Activated naive CD8-positive, alpha-beta T cell treated with anti-CD3 and anti-CD28 coated beads for 36 hours (primary cell): Measurements from ENCODE around the gene DNASE2. TPM values are rescaled to one million over a fixed set of nuclear protein-coding genes. Genes with fewer than 3 reads are reported as not detected.
A peak's percentile ranks its signal among the peaks of the same experiment; 100 is the strongest.

Experiments
- DNase-seq: peaks from one replicate; pipeline ENCODE4 v3.0.0; 2021
- H3K27ac Mint-ChIP-seq: one replicate; pipeline ENCODE4 v1.8.0; 2022; ENCODE audit warnings: mild to moderate bottlenecking, moderate library complexity, mixed read lengths
- H3K27me3 Mint-ChIP-seq: one replicate; pipeline ENCODE4 v1.8.0; 2022; ENCODE audit warnings: mild to moderate bottlenecking, mixed read lengths
- H3K36me3 Mint-ChIP-seq: one replicate; pipeline ENCODE4 v1.8.0; 2021; ENCODE audit warnings: mild to moderate bottlenecking, mixed read lengths
- H3K4me1 Mint-ChIP-seq: one replicate; pipeline ENCODE4 v1.8.0; 2021; ENCODE audit warnings: mixed read lengths
- H3K4me3 Mint-ChIP-seq: one replicate; pipeline ENCODE4 v1.8.0; 2022; ENCODE audit warnings: mild to moderate bottlenecking, moderate library complexity, mixed read lengths
- H3K9me3 Mint-ChIP-seq: one replicate; pipeline ENCODE4 v1.8.0; 2022; ENCODE audit warnings: mixed read lengths
- total RNA-seq, 2 experiments: library from RNA; stranded (reverse); gene quantifications; one replicate each; pipeline ENCODE4 v1.2.3, GENCODE V29; 2021

The DNASE2 gene
- total RNA-seq, 2 experiments from 2014 or later = 21.5 to 22.2 TPM

GRCh38 chr19:12836529-12836863, 44.8 kb downstream of the DNASE2 start:
- no peak overlapping the region for H3K4me3 Mint-ChIP-seq
- DNase-seq = no peak
- H3K4me1 Mint-ChIP-seq = peaks cover 28% of the 10 kb centered on the region

GRCh38 chr19:12834976-12835757, 46.1 kb downstream of the DNASE2 start:
- peaks cover 19% of the 10 kb centered on the region for H3K4me1 Mint-ChIP-seq
- H3K27me3 Mint-ChIP-seq = peaks cover 91% of the 10 kb centered on the region
- no peak overlapping the region for H3K4me3 Mint-ChIP-seq
- DNase-seq = peak; percentile 32
- H3K9me3 Mint-ChIP-seq = no peaks in the 10 kb centered on the region
- no peaks in the 10 kb centered on the region for H3K36me3 Mint-ChIP-seq
- H3K27ac Mint-ChIP-seq = no peak overlapping the region

More at GRCh38 chr19:12836529-12836863, 44.8 kb downstream of the DNASE2 start:
- H3K27me3 Mint-ChIP-seq = peaks cover 91% of the 10 kb centered on the region
- H3K36me3 Mint-ChIP-seq = no peaks in the 10 kb centered on the region
- H3K9me3 Mint-ChIP-seq = no peaks in the 10 kb centered on the region
- no peak overlapping the region for H3K27ac Mint-ChIP-seq

DNA sequence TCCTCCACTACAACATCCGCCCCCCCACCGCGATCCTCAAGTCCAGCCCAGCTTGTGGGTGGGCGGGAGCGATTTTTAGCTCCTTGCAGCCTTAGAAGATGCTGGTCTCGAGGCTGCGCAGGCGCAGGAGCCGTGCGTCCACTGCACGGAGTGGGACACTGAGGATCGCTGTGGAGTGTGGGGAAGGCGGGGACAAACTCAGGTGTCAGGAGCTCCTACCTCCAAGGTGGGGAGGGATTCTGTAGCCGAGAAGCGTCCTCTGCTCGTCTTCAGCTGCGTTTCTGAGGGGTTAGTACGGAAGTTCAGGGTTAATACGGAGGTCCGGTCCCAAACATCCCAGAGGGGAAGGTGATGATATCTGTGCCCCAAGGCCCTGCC, 46.7 kb downstream of the DNASE2 start, which contains the start of gene RTBDN:
RTBDN (minus strand) TSS at position 14 of the 378 bp plus-strand sequence. CDS start 4,600 bp downstream, outside the sequence.
- H3K4me1 Mint-ChIP-seq = peaks cover 19% of the 10 kb centered on the region
- H3K9me3 Mint-ChIP-seq = no peaks in the 10 kb centered on the region
- H3K36me3 Mint-ChIP-seq = no peaks in the 10 kb centered on the region
- no peak for DNase-seq
- peaks cover 91% of the 10 kb centered on the region for H3K27me3 Mint-ChIP-seq
- H3K27ac Mint-ChIP-seq = no peak within 1 kb of the TSS
- H3K4me3 Mint-ChIP-seq = peak within 1 kb of the TSS; percentile 58

DNA sequence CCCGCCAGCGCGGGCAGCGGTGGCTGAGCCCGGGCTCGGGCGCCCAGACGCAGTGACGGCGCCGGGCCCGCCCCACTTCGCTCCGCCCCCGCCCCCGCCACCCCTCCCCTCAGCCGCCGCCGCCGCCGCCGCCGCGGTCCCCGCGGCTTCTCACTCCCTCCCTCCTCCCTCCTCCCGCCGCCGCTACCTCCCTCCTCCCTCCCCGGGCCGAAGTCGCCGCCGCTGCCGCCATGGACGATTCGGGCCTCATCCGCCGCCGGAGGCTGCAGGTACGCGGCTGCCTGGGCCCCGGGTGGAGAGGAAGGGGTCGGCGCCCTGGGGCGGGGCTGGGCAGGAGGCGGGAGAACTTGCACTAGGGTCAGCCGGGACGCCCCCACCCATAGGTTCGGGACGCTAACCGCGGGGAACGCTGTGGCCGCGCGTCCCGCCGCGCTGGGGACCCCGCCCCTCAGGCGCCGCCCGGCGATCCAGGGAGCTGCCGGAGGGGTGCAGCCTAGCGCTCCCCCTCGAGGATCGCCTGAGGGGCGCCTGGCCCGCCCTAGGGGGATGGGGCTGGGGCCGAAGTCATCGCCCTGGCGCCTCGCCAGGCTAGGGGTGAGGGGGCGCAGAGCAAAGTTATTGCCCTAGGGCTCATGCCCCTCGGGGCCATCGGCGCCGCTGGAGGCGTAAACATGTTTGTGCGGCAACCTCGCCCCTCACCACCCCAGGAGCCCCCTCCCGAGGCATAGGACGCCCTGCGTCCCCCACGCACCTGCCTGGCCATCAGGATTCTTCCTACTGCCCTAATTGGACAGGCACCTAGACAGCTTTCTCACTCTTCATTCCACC, 47.3 kb downstream of the DNASE2 start:
- H3K27me3 Mint-ChIP-seq = peaks cover 91% of the 10 kb centered on the region
- DNase-seq = peak; percentile 33
- peak overlapping the region; percentile 58 for H3K4me3 Mint-ChIP-seq

GRCh38 chr19:12833418-12833737, 47.9 kb downstream of the DNASE2 start:
- Mint-ChIP-seq H3K4me3 (no peak overlapping the region), H3K36me3 (no peaks in the 10 kb centered on the region), H3K27me3 (peaks cover 91% of the 10 kb centered on the region), H3K4me1 (peaks cover 19% of the 10 kb centered on the region), H3K9me3 (no peaks in the 10 kb centered on the region), H3K27ac (no peak overlapping the region)
- no peak for DNase-seq

More for the DNA sequence above, 47.3 kb downstream of the DNASE2 start:
- Mint-ChIP-seq H3K4me1 (peaks cover 16% of the 10 kb centered on the region), H3K27ac (no peak overlapping the region), H3K36me3 (no peaks in the 10 kb centered on the region), H3K9me3 (no peaks in the 10 kb centered on the region)

DNA sequence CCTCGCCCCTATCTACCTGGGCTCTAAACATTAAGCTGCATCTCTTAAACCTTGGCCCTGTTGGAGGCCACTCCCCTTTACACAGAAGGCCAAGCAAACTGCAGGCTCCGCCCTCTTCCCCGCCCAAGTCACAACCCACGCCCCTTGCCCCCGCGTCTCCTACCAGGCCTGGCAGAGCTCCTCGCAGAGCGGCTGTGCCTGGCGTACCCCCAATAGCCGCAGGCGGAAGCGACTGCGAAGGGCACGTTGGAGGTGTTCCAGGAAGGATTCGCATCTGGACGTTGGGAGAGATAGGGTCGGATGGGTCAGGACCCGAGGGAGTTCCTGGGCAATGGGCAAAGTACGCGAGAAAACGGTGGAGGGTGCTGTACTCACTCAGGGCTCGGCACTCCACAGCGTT, 52.8 kb downstream of the DNASE2 start:
- Mint-ChIP-seq H3K36me3 (peaks cover 1% of the 10 kb centered on the region), H3K4me1 (peaks cover 17% of the 10 kb centered on the region), H3K4me3 (no peak overlapping the region), H3K9me3 (no peaks in the 10 kb centered on the region), H3K27me3 (peaks cover 87% of the 10 kb centered on the region), H3K27ac (no peak overlapping the region)
- DNase-seq = peak; percentile 52

DNA sequence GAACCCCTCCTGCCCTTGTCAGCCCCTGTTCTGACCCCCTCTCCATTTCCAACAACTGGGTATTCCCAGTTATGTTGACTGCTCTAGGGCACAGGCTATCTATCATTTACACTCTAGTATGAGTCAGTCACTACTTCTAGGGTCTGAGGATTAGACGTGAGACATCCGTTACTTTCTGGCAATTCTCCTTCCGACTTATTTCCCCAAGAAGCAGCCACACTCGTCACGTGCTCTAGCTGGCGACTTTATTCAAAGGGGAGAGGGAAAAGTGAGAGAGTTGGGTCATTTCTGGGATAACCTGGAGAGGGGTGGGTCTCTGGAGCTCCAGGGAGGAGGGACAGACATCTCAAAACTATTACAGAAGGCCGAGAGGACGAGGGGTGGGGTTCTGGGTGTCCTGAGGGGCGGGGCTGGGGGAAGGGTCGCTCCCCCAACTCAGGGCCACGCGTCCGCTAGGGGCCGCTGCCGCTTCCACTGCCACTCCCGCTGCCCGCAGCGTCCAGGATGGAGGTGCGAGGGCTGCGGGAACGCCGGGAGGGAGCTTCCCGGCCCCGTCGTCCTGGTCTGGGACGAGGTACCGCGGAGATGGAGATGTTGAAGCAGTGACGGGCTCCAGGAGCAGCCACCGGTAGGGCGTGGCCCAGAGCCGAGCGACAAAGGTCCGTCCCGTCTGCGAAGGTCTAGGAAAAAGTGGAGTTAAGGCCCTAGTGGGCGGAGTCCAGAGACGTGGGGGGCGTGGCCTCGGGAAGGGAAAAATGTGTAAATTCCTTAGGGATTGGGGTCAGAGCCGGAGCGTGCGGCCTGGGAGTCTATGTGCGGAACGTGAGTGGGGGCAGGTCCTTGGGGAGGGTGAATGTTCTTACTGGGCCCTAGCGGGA, 55.8 kb downstream of the DNASE2 start:
- H3K36me3 Mint-ChIP-seq = peaks cover 5% of the 10 kb centered on the region
- peak overlapping the region; percentile 15 for H3K27ac Mint-ChIP-seq
- peaks cover 57% of the 10 kb centered on the region for H3K27me3 Mint-ChIP-seq
- peaks cover 10% of the 10 kb centered on the region for H3K4me1 Mint-ChIP-seq
- no peak for DNase-seq
- peaks cover 3% of the 10 kb centered on the region for H3K9me3 Mint-ChIP-seq
- H3K4me3 Mint-ChIP-seq = no peak overlapping the region

Other genes starting within 250 kb of the DNASE2 start
- gene MAN2B1, start 214.7 kb downstream of the DNASE2 start, total RNA-seq = 100 to 1,000 TPM; 111 to 122 TPM
- gene WDR83, start 214.6 kb downstream of the DNASE2 start, total RNA-seq = 10 to 100 TPM; 25.7 to 26.8 TPM
- gene DHPS, start 199.6 kb downstream of the DNASE2 start, total RNA-seq = 10 to 100 TPM; 92.9 to 99.9 TPM
- not detected for gene GNG14, start 193.5 kb downstream of the DNASE2 start, total RNA-seq
- gene FBXW9, start 184.8 kb downstream of the DNASE2 start, total RNA-seq = 10 to 100 TPM; 13.1 to 13.4 TPM
- gene TNPO2, start 157.5 kb downstream of the DNASE2 start, total RNA-seq = 100 to 1,000 TPM; 125 to 134 TPM
- 100 to 1,000 TPM; 223 to 230 TPM for gene TRIR, start 146.8 kb downstream of the DNASE2 start, total RNA-seq
- 10 to 100 TPM; 78.3 to 80.2 TPM for gene GET3, start 144.0 kb downstream of the DNASE2 start, total RNA-seq
- not detected for gene BEST2, start 129.7 kb downstream of the DNASE2 start, total RNA-seq
- 10 to 100 TPM; 13.0 to 13.8 TPM for gene HOOK2, start 105.9 kb downstream of the DNASE2 start, total RNA-seq
- gene JUNB, start 90.0 kb downstream of the DNASE2 start, total RNA-seq = 100 to 1,000 TPM; 171 to 175 TPM
- 100 to 1,000 TPM; 238 to 241 TPM for gene PRDX2, start 79.6 kb downstream of the DNASE2 start, total RNA-seq
- 10 to 100 TPM; 25.3 to 30.5 TPM for gene THSD8, start 79.4 kb downstream of the DNASE2 start, total RNA-seq
- gene RNASEH2A, start 74.9 kb downstream of the DNASE2 start, total RNA-seq = 10 to 100 TPM; 46.1 to 55.5 TPM
- not detected for gene RTBDN, start 46.9 kb downstream of the DNASE2 start, total RNA-seq
- 1 to 10 TPM; 1.2 to 2.0 TPM for gene MAST1, start 42.9 kb downstream of the DNASE2 start, total RNA-seq
- gene KLF1, start 5.8 kb upstream of the DNASE2 start, total RNA-seq = under 1 TPM; 0.34 to 0.39 TPM
- gene GCDH, start 9.7 kb upstream of the DNASE2 start, total RNA-seq = 10 to 100 TPM; 41.2 to 42.5 TPM
- 1 to 10 TPM; 1.8 to 2.7 TPM for gene SYCE2, start 37.8 kb upstream of the DNASE2 start, total RNA-seq
- gene FARSA, start 52.3 kb upstream of the DNASE2 start, total RNA-seq = 100 to 1,000 TPM; 166 to 167 TPM
- gene CALR, start 57.2 kb upstream of the DNASE2 start, total RNA-seq = 100 to 1,000 TPM; 673 to 688 TPM
- gene RAD23A, start 64.4 kb upstream of the DNASE2 start, total RNA-seq = 100 to 1,000 TPM; 176 to 181 TPM
- 10 to 100 TPM; 37.1 to 37.8 TPM for gene GADD45GIP1, start 75.8 kb upstream of the DNASE2 start, total RNA-seq
- not detected for gene DAND5, start 88.1 kb upstream of the DNASE2 start, total RNA-seq
- gene NFIX, start 114.0 kb upstream of the DNASE2 start, total RNA-seq = 1 to 10 TPM; 6.3 to 8.7 TPM
- gene LYL1, start 221.4 kb upstream of the DNASE2 start, total RNA-seq = 1 to 10 TPM; 2.6 to 2.9 TPM
- 100 to 1,000 TPM; 114 TPM for gene TRMT1, start 235.3 kb upstream of the DNASE2 start, total RNA-seq
- 10 to 100 TPM; 81.2 to 83.8 TPM for gene NACC1, start 236.8 kb upstream of the DNASE2 start, total RNA-seq